Activated CD4-positive, alpha-beta T cell treated with anti-CD3 and anti-CD28 coated beads for 48 hours (primary cell): ENCODE measurements around the gene TBC1D20.

Source experiments
- DNase-seq: peaks from one replicate; pipeline ENCODE4 v3.0.0-alpha.2; 2020

TBC1D20 gene

DNA sequence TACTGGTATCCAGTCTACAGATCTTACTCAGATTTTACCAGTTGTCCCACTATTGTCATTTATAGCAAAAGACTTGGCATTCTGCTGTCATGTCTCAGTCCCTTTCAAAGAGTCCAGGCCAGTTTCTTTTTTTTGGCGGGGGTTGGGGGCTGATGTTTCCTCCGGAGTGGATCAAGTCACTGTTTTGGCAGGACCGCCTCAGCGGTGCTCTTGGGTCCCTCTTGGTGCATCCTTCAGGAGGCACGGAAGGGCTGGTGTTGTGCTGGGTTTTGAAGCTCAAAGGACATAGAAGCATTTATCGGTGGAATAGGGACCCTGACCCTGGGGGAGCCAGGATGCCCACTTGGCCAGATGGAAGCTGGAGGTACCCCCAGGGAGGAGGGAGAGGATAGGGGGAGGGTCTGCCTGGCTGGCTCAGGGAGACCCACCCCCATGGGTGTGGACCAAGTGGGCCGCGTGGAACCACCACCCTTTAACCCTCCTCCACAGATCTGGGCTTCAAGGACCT, 43.4 kb downstream of the TBC1D20 start:
- DNase-seq: no peak

DNA sequence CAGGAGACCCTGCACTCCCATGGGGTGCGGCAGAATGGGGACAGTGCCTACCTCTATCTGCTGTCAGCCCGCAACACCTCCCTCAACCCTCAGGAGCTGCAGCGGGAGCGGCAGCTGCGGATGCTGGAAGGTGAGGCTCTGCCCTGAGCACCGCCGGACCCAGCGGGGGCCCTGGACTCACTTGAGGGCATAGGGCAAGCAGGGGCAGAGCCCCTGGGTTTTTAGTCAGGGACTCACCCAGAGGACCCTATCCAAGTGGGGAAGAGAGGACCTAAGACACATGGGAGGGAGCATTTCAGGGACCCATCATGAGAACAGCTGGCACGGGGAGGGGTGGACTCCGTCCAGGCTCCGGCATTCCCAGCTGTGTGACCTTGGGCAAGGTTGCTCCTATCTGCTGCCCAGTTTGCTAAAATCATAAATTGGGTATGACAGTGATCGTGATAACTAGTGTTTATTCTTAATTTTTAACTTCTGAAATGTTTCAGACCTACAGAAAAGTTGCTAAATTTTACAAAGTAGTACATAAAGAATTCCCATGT, 44.5 kb downstream of the TBC1D20 start:
- DNase-seq: no peak

DNA sequence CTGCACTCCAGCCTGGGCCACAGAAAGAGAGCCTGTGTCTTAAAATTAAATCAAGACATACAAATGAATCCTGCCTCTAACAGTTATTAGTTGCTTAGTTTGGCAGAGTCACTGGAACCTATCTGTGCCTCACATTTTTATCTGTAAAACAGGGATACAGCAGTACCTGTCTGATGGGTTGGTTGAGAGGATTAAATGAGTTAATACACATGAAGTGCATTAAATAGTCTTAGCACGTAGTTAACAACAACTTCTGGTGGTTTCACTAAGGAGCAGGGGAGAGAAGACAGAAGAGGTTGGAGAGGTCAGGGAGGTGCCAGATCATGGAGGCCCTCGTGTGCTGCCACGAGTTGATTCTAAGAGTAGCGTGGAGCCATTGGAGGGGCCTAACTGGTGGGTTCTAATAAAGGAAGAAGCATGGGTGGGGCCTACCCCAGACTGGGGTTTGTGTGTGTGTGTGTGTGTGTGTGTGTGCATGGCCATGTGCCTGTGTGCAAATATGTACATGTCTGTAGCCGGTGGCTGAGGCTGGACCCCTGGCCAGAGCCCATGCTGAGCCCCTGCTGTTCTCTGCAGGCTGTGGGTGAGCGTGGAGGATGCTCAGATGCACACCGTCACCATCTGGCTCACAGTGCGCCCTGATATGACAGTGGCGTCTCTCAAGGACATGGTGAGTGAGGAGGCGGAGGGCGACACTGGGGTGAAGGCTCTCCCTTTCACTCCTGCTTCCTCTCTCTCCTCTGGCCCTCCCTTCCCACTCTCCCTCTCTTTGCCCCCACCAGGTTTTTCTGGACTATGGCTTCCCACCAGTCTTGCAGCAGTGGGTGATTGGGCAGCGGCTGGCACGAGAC, 45.2 kb downstream of the TBC1D20 start:
- no peak for DNase-seq

DNA sequence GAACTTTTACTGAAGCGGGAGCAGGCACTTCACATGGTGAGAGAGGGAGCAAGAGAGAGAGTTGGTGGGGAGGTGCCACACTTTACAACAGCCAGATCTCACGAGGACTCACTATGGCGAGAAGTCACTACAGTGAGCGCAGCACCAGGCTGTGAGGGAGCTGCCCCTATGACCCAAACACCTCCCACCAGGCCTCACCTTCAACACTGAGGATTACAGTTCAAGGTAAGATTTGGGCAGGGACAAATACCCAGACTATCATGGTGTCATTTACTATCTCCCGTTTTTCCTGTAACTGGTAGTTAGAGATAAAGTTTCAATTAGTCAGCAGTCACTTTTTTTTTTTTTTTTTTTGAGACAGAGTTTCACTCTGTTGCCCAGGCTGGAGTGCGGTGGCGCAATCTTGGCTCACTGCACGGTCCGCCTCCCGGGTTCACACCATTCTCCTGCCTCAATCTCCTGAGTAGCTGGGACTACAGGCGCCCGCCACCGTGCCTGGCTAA, 46.5 kb downstream of the TBC1D20 start:
- no peak for DNase-seq

DNA sequence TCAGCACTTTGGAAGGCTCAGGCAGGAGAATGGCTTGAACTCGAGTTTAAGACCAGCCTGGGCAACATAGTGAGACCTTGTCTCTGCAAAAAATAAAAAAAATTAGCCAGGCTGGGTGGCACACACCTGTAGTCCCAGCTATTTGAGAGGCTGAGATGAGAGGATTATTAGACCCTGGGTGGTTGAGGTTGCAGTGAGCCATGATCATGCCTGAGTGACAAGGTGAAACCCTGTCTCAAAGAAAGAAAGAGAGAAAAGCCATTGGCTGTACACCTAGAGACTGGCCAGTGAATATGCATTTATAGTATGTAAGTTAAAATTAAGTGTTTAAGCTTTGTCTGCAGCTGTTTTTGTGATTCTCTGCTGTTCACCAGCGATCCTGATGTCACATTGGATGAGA, 48.2 kb downstream of the TBC1D20 start:
- no peak for DNase-seq

DNA sequence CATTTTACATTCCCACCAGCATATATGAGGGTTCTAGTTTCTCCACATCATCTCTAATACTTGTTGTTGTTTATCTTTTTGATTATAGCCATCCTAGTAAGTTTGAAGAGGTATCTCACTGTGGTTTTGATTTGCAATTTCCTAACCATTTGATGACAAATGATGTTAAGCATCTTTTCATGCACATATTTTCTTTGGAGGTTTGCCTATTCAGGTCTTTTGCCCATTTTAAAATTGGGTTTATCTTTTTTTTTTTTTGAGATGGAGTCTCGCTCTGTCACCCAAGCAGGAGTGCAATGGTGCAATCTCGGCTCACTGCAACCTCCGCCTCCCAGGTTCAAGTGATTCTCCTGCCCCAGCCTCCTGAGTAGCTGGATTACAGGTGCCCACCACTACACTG, 50.3 kb downstream of the TBC1D20 start:
- no peak for DNase-seq

DNA sequence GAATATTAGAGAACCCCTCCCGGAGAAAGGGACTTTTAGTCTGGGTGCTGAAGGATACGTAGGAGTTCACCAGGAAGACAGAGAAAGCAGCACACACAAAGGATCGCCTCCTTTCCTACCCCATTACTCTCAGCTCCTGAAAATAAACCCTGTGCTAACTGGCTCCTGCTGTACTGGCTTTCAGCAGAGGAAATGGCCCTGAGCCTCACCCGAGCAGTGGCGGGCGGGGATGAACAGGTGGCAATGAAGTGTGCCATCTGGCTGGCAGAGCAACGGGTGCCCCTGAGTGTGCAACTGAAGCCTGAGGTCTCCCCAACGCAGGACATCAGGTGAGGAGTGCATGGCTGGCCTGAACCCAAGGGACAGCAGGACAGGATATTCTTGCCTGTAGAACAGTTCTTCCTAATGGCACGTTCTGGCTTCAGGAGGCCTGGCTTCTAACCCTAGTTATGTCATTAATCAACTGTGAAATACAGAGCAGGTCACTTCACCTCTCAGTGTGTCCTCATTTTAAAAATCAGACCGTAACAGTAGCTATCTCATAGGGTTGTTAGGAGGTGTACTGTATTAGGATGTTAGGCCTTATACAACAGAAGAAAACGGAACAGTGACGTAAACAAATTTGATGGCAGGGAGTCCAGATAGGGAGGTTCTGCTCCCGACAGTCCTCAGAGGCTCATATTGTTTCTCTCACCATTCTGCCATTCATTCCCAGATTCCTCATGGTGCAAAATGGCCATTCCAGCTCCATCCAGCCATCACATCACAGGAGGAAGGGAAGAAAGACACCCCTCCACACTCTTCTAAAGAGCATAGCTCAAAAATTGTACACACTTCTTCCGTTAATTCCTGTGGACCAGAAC, 52.4 kb downstream of the TBC1D20 start:
- no peak for DNase-seq

DNA sequence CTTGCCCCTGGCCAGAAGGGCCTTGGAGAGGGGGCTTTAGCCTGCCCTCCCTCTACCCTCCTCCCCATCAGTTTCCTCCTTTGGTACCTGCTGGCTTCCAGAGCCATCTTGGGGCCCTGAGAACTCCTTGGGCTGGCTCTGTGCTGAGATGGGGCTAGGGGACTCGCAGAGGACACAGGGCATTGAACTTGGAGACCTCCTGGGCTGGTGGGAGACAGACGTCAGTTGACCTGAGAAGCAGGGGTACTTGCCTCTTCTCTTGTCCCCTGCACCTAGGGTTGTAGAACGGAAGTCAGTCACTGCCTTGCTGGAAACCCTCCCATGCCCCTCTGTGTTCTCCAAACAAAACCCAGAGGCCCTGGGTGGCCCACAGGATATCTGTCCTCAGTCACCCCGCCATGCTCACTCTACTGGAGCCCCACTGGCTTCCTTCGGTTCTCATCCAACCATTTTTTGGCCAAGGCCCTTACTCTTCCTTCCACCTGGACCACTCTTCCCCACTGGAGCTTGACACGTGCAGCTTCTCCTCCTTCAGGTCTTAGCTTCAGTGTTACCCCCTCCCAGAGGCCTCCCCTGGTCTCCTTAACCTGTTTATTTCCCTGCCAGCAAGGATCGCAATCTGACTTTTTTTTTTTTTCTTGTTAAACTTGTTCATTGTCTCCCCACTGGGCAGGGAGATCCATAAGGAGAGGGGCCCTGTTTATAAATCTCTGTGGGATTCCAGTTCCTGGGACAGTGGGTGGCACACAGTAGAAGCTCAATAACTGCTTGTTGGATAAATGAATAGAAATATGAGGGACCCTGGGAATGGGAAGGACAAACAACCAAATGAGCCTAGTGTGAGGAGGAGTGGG, 53.3 kb downstream of the TBC1D20 start:
- peak; percentile 44 for DNase-seq

DNA sequence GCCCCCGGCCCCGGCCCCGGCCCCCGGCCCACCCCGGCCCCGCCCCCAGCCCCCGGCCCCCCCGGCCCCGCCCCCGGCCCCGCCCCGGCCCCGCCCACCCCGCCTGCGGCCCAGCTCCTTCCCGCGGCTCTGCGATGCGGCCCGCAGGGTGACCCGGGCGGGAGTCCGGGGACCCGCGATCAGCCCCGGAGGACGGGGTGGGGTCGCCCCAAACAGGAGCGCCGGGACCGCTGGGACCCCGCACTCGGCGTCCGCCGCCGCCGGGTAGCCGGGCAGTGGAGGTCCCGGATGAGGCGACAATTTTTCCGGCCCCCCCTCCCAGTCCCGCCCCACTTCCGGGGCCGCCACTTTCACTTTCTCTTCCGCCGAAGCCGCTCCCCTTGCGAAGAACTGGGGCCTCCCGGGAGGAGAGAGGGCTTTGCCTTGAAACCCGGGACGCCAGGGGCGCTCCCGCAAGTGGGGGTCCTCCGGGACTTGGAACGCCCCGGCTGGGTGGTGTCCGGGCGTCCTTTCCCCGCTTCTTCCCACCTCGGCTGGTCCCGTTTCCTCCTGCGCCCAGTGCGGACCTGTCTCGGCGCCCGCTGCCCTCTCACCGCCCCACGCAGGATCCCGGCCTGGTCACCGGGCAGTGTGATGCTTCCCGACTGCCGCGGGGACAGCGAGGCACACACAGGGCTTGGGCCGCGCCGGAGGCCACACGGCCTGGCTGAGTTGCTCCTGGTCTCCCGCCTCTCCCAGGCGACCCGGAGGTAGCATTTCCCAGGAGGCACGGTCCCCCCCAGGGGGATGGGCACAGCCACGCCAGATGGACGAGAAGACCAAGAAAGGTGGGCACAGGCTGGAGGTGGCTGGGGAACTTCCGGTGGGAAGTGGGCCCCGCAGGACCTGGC, 54.1 kb downstream of the TBC1D20 start, which contains the start of gene RBCK1:
RBCK1 (plus strand) TSS at position 347 of the 890 bp plus-strand sequence; CDS start at position 806, 459 bp downstream.
- DNase-seq: peak; percentile 90

DNA sequence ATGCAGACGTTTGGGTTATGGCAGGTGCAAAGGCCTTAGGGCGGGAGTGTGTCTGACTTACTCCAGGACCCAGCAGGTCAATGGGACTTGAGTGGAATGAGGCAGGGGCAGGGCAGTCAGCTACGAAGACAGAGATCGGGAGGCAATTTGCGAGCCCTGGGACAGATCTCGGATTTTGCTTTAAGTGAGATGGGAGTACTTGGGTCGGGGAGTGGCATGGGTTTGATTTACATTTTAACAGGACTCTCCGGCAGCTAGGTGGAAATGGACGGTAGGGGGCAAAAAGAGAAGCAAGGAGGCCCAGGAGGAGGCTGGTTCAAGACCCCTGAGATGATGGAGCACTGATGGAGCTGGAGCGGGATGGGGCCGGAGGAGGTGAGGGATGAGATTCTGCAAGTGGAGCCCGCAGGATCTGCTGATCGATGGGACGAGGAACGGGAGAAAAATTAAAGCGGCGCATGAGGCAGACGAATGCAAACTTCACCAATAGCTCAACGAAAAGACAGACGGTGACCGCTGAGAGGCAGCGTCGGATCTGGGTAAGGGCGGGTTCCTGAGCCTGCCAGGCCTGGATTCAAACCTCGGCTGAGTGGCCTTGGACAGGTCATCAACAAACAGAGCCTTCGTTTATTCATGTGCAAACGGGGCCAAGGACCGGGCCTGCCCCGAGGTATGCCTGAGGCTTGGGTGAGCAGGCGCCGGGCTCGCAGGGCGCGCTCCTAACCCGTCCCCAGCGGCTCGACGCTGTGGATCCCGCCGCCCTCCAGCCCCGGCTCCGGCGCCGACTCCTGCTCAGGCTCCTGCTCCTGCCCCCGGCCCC, 55.0 kb downstream of the TBC1D20 start:
- peak; percentile 80 for DNase-seq

DNA sequence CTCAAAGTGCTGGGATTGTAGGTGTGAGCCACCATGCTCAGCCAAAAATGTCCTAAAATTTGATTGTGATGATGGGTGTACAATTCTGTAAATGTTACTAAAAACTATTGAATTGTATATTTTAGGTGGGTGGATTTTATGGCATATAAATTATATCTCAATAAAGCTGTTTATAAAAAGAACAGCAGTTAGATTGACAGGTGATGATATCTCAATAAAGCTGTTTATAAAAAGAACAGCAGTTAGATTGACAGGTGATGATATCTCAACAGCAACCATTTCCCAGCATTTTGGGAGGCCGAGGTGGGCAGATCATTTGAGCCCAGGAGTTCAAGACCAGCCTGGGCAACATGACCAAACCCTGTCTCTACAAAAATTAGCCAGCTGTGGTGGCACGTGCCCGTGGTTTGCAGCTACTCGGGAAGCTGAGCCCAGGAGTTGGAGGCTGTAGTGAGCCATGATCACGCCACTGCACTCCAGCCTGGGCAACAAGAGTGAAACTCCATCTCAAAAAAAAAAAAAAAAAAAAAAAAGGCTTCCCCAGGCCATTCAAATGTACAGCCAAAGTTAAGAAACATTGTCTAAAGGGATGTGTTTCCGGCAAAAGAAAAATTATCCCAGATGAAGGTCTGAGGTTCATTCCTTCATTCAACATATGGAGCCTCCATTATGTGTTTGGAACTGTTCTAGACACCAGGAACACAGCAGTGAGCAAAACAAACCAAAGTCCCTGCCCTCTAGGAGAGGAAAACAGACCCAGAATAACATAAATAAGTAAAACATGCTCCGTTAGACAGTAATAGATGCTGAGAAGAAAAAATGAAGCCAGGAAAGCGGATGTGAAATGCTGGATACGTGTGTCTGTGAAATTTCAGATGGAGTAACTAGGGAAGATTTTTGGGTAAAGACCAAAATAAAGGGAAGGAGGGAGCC, 55.9 kb downstream of the TBC1D20 start:
- no peak for DNase-seq

DNA sequence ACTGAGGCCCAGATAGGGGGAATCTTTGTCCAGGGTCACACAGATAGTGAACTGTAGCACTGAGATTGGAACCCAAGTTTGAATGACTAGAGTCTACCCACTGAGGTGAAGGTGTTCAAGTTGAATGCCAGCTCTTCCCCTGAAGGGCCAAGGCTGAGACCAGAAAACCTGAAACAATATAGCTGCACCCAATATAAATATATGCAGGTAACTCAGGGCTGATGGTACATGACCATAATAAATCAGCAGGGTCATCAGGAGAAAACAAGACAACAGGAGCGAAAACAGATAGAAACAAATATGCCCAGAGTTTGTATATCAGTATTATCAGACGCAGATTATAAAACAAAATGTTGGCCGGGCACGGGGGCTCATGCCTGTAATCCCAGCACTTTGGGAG, 58.2 kb downstream of the TBC1D20 start:
- DNase-seq: no peak

DNA sequence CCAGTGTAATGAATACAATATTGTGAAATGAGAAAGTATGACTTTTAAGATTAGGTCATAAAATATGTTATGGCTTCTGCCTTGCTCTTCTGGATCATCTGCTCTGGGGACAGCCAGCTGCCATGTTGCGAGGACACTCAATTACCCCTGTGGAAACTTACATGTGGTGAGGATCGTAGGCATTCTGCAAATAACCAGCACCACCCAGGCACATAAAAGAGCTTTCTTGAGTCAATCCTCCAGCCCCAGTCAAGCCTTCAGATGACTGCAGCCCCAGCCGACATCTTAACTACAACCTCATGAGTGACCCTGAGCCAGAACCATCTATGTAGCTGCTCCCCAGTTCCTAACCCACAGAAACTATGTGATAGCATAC, 58.8 kb downstream of the TBC1D20 start:
- no peak for DNase-seq

DNA sequence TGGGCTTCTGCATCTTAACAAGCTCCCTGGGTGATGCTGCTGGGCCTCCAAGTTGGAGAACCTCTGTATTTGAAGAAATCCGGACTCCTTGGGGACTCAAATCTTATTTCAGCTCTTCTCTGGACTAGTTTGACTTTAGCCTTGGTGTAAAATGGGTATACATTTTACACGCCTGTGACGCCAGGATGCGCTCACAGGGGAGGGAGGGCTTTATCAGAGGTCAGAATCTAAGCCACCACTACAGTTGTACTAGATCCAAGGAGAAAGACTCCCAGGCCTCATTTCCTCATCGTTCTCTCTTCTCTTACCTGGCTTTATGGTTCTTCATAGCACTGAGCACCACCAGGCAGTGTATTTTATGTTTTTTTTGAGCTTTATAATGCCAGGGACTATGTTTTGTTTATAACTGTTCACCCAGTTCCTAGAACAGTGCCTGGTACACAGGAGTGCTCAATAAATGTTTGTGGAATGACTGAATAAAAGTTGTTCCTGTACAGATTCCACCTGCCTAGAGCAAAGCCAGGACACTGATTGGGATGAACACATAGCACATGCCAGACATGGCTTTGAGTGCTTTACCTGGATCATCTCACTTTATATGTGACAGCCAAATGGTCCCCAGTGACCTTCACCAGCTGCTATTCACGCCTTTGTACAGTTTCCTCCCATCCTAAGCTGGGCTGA, 59.3 kb downstream of the TBC1D20 start:
- DNase-seq: no peak

DNA sequence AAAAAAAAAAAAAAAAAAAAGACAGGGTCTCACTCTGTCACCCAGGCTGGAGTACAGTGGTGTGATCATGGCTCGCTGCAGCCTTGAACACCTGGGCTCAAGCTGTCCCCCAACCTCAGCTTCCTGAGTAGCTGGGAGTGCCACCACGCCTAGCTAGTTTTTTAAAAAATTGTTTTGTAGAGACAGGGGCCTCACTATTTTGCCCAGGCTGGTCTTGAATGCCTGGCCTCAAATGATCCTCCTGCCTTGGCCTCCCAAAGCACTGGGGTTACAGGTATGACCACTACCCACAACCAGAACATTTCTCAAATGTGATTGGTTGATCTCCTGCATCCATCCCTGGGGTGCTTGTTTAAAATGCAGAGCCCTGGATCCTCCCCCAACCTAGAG, 59.8 kb downstream of the TBC1D20 start:
- no peak for DNase-seq

DNA sequence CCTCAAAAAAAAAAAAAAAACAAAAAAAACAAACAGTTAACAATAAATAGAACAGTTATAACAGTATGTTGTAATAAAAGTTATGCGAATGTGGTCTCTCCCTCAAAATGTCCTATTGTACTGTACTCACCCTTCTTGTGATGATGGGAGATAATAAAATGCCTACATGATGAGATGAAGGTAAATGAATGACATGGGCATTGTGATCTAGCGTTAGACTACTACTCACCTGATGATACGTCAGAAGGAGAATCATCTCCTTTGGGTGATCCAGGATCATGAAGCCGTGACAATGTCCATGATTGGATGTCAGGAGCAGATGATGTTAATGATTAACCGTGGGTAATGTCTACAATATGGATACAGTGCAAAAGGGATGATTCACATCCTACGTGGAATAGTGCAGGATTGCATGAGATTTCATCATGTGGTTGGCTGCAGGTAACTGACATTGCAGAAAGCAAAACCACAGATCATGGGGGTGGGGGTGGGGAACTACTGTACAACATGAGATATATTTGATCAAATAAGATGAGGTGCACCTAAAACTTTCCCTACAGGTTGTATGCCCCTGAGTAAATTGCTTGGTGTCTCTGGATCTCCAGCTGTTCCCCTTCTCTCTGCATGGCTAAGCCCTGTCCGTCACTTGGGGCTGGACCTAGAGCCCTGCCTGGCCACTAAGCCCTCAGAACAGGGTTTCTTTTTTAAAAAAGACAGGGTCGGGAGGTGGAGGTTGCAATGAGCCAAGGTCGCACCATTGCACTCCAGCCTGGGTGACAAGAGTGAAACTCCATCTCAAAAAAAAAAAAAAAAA, 60.4 kb downstream of the TBC1D20 start:
- peak; percentile 22 for DNase-seq

DNA sequence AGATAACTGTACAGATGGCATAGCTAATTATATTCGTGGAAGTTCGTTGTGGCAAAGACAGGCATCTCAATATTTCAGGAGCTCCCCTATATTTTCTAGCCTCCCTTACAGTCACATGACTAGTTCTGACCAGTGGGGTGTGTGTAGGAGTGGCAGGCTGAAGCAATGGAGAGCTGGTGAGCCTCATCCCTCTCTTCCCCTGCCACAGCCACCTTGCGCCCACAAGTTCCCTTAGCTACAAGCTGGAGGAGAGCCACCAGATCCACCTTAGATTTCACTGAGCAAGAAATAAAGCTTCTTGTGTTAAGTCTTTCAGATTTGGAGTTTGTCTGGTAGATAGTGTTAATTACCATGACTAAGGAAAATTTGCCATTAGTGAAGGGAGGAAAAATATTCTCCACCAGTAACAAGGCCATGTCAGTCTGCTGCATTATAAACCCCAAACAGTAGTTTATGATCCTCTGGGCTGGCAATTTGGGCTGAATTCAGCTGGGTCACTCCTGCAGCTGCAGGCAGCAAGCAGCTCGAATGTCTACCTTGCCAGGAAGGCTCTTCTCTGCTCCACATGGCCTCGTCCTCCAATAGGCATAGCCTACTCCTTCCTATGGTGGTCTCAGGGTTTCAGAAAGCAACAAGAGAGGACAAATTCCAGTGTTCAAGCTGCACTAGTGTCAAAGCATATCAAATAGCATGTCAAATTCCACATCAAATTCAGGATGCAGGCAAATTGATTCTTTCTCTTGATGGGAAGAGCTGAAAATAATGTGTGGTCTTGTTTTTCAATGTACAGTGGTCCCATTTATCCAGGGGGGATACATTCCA, 61.7 kb downstream of the TBC1D20 start:
- DNase-seq: no peak
